ENCODE data around the gene TMEM150C.

TMEM150C gene

DNA sequence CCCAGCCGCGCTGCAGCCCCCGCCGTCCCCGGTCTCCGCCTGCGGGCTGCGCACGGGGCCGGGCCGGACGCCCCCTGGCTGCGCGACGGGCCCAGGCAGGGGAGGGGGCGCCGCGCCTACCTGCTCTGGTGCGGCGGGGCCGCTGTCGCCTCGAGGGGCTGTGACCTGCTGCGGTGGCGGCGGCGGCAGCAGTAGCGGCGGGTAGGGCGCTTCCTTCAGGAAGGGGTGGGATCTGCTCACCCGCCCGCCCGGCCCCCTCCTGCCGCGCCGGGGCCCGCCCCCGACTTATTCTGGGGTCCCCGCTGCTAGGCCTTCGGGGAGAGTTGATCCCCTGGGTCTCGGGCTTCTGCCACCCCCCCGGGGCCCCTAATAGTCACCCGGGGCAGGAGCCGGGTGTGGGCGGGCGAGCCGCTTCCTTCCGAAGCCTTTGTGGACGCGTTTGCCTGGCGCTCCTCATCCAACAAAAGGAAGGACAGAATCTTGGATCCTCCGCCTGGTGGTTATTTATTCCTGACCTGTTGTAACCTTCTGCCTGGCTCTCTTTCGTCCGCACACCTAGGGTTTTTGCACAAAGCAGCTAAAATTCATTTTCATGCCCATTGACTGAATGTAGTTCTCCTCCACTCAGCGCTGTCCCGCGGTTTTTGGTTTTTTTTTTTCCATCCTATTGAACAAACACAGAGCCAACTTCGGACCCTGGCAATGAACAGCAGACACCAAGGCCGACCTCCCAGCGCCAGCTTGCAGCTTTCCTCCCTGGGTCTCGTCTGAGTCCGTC is at the start of gene TMEM150C:
Gene TMEM150C (minus strand): TSS at position 203 of the 778 bp plus-strand sequence. CDS start 57,331 bp downstream, outside the sequence.
- no peak for DNase-seq (ENCODE audit: low read depth)

DNA sequence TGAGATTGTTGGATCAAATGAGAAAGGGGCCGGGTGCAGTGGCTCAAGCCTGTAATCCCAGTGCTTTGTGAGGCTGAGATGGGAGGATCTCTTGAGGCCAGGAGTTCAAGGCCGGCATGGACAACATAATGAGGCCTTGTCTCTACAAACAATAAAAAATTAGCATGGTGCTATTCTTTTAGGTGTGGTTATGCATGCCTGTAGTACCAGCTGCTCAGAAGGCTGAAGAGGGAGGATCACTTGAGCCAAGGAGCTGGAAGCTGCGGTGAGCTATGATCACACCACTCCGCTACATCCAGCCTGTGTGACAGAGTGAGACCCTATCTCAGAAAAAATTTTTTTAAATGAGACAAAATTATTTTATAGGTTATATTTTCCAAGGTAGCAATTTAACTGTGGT is 49.7 kb upstream of the TMEM150C start:
- DNase-seq (ENCODE audit: low read depth): no peak

DNA sequence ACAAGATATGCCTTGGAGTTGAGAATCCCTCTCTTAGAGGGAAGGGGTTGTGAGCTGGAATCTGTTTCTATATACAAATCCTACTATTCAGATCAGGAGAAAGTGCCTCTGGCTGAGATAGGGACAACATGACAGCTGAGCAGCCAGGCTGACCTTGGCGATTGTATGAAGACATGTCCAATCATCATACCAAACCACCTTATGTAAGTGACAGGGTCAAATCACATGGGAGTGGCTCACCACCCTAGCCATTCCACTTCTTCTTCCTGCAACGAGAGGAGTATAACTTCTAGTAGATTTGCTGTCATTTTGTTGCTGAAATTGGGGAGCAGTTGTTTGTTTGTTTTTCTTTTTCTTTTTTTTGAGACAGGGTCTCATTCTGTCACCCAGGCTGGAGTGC is 48.3 kb upstream of the TMEM150C start:
- DNase-seq (ENCODE audit: low read depth): no peak

DNA sequence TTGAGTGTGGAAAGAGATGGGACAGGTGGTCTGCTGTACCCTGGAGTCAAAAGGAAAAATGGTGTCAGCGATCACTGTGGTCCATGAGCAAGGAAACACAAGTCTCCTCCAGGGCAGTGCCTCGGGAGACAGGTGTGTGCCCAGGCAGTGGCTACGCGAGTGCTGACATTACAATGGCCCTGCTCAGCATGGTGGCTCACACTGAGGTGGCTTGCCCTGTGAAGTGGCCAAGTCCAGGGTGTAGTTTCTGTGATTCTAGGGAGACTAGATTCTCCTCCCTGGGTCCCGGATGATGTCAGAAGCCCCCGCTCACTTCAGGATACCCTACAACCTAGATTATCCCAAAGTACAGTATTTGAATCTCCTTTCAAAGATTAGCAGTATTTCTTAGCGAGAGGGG is 44.8 kb upstream of the TMEM150C start:
- DNase-seq (ENCODE audit: low read depth): no peak

DNA sequence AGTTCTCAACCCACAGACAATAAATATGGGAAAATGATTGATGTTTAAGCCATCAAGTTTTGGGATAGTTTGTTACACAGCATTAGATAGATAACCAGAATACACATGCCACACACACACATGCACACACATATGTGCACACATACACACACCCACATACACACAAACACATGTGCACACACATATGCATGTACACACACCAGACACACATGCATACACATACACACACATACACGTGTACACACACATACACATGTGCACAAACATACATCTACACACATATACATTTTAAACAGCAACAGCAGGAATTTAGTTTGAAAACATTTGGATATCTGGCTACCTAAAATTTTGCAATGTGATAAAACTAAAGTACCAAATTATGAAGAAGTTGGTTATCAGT is 42.7 kb upstream of the TMEM150C start:
- DNase-seq (ENCODE audit: low read depth): no peak

DNA sequence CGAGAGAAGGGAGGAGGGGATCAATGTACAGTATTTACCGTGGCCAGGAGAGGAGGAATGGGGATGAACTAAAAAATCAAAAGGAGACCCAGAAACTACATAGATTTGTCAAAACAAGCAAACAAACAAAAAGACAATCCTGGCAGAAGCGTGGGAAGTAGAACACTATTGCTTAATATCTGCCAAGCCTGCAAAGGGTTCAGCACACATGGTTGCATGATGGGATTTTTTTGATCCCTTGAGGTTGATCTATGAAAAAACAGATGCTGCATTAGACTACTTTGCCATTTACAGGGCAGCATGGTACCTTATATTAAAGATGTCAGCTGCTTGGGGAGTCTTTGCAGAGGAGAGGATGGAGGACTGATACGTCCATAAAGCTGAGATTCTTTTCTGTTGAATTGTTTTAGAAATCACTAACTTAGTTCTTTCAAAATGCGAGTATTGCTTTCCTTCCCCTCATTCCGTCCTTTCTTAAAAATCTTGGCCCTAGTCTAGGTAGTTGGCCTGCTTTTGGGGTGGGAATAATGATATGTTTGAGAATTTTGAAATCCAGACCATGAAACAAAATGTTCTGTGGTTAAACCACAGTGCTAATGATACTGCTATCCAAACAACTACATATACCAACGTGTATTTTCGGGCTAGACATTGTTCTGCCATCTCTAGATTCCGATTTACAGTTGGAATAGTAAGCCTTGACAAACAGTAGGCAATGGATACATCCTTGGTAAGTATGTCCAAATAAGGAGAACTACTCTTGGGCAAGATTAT is 39.6 kb upstream of the TMEM150C start:
- DNase-seq (ENCODE audit: low read depth): no peak

DNA sequence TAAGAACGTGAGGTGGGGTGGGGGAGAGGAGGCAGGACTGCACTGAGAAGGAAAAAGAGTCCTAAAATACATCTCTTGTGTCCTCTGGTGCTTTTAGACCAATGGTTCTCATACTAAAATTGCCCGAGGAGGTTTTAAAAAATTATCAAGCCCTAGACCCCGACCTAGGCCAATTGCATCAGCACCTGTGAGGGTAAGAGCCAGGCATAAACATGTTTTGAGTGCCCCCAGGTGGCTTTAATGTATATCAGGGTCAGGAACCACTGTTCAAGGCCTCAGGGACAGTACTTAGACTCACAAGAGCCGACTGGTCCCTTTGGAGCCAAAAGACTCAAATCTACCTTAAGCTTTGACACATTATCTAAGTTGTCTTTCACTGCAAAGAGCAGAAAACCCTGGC is 37.5 kb upstream of the TMEM150C start:
- no peak for DNase-seq (ENCODE audit: low read depth)

DNA sequence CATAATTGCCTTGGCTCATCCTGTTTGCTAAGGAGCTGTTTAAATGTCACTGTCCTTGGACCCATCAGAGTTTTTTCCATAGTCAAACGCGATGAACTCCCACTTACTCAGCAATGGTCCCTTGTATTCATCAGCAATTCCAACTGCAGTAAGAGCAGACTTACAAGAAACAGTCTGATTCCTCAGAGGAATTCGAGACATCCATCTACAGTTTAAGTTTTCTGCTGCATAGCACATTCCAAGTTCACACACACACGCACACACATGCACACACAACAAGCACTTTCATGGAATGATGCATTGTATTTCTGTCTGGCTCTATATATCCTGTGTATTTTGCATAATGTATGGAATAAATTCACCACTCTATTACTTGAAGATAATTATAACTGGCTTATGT is 32.7 kb upstream of the TMEM150C start:
- DNase-seq (ENCODE audit: low read depth): no peak

DNA sequence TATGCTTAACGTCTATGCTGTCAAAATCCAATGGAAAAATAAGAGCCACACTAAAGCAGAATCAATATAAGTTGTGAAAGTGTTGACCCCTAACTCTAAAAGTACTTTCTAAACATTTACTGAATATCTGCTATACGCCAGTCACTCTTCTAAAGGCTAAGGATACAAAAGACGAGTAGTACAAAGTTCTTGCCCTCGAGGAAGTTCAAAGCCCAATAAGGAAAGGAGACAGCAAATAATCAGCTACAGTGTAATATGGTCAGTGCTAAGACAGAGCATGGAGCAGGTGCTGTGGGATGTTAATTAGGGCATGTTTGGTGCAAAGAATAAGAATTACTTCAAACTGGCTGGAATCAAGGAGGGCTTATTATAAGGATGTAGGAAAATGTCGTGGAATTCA is 31.6 kb upstream of the TMEM150C start:
- DNase-seq (ENCODE audit: low read depth): no peak

DNA sequence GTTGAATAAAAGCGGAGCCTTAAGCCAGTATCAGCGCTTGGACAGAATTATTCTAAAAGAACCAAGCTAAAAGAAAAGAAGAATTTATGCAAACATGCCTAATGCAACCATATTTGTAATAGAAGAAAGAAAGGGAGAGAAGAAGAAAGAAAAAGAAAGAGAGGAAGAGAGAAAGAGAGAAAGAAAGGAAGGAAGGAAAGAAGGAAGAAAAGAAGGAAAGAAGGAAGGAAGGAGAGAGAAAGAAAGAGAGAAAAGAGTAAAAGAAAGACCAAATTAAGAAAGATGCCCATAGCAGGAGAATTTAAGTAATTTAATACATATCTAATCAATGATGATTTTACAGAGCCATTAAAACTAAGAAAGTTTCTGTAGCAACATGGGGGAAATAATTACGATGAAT is 30.9 kb upstream of the TMEM150C start:
- no peak for DNase-seq (ENCODE audit: low read depth)

DNA sequence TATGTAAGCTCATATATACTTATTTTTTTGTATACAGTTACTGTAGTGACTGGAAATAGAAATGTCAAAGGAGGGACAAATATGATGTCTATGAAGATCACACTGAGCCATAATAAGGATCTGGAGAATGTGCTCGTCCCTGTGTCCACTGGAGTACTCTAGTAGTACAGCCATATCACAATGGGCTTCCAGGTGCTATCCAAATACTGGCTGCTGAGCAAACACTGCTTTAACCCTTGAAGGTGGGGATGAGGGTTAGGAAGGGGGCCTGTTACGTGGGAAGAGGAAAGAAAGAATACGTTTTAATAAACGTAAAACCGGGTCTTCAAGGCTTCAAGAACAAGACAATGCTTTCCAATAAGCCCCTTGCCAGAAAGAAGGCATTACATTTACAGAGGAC is 29.8 kb upstream of the TMEM150C start:
- DNase-seq (ENCODE audit: low read depth): no peak

DNA sequence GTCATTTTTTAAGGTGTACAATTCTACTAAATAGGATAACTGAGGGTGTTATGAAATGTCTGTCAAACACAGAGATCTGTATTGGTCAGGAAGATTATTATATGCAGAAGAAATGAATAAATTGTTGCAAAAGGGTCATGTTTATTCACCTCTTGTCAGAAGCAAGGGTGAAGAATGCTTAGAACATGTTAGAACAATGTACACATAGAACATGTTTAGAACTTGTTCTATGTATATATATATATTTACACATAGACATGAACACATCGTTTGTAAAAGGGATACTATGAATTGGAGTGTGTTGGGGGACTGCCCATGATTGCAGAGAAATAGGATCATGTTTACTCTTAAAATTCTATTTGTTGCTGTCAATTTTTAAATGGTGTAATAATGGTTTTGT is 28.0 kb upstream of the TMEM150C start:
- no peak for DNase-seq (ENCODE audit: low read depth)

DNA sequence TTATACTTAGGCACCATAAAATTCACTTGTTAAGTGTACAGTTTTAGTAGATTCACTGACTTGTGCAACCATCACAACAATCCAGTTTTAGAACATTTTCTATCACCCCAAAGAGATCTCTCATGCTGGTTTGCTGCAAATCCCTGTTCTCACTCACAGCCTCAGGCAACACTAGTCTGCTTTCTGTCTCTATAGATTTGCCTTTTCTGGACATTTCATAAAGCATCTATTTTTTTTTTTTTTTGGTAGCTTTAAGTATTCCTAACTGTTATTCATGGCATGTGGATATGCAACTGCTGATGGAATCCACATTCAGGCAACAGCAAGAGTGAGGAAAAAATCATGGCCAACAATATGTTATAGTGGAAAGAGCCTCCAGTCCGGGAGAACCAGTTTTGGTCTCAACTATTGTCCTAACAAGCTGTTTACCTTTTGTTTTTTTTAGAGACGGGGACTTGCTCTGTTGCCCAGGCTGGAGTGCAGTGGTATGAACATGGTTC is 27.0 kb upstream of the TMEM150C start:
- DNase-seq (ENCODE audit: low read depth): no peak

DNA sequence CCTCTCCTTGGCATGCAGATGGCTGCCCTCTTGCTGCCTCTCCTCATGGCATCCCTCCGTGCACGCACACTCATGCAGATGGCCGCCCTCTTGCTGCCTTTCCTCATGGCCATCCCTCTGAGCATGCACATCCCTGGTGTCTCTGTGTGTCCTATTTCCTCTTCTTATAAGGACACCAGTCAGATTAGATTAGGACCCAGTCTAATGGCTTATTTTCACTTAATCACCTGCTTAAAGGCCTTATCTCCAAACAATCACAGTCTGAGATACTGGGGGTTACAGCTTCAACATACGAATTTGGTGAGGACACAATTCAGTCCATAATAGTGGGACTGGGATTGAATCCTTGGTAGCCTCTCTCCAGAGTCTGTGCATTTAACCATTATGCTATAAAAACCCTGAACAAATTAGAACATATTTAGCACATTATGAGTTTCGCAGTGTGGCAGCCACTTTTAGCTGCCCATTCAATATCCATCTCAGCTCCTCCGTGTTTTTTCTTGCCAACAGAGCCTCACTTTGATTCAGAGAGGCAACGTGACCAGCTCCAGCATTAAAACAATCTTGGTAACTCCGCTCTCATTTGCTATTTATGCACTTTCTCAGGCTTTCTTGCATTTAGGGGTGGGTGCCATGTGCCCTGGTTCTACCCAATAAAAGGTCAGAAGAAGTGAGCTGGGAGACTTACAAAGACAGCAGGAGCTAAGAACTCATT is 26.2 kb upstream of the TMEM150C start:
- DNase-seq (ENCODE audit: low read depth): no peak

DNA sequence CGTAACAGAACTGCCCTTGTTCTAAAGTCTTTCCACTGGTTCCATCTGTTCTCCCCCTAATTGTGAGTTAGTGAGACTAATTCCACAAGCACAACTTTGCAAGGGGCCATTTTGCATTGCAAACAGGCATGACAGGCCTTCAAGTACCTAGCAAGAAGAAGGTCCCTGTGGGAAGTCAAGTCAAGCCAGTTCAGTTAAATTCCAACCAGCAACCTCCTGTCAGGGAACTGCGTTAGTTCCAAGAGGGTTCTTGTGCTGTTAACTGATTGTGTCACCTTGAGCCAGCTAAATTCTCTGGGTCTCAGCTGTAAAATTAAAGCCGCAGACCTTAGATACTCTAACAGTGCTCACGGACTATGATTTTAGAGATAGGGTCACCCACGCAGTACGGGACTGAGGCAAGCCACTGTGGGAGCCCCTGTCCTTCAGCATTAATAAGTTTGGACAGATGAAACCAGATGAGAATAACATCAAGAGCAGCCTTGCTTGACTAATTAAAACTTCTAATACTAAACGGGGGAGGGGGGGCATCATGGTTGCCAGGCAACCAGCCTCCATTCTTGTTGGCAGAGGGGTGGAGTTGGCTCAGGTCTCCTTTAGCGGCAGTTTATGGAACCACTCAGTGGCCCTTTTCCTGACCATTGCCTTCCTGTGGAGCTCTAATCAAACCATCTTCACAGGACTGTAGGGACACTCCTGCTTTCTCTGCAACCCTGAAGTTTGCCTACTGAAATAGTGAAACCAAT is 24.1 kb upstream of the TMEM150C start:
- DNase-seq (ENCODE audit: low read depth): no peak

DNA sequence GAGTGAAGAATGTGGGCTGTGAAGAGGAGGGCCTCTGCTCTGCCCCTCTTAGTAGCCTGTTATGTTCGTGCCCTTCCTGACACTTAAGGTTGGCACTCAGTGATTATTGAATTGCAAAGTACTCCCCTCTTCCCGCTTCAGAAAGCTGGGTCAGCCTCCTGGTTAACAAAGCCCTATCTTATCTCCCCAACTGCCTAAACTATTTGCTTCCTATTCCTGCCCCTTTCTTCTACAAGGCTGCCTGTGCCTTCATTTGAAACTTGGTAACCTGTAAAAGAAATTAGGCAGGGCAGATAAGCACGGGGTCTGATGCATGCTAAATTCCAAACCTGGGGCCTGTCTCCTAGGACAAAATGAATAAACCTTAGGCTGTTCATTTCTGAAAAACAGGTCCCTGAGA is 23.1 kb upstream of the TMEM150C start:
- DNase-seq (ENCODE audit: low read depth): no peak

DNA sequence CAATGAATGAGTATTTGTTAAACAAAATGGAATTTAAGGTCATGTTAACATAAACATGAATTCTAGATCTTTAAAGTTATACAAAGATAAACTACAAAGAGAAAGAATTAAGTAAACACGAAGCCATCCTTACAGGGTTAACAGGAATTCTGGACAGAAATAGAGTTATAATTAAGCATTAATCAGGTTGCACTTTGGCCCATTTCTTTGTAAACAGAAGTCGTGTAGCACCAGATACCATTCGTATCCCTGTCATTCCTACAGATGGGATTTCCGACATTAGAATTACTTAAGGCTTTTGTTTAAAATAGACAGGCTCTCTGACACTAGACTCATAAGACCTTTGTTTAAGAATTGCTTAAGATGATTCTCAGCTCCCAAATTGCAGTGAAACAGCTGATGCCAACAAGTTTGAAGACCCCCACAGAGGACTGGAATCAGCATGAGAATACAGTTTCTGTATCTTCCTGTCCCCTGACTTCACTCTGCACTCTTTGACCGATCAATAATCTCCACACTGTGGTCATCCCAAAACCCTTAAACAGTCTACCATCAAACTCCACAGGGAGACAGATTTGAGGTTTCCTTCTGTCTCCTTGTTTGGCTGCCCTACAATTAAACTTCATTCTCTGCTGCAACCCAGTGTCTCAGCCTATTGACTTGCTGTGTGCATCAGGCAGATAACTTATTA is 22.3 kb upstream of the TMEM150C start:
- DNase-seq (ENCODE audit: low read depth): no peak

DNA sequence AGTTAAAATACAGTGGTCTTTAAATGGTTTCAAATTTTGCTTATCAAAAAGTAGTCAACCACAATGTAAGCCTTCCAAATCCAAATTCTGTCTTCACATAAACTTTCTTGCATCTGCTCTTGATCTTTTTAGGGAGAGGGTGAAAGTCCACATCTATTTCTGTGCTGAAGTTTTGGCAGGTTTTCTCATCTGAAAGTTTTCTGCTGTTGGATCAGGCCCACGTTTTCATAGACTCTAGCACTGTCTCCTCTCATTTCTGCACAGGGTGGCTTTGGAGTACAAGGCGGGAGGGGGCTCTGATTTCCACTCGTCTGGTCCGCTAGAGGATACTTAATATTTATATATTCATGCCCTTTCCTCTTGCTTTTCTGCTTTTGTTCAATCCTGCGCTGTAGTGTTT is 18.1 kb upstream of the TMEM150C start:
- no peak for DNase-seq (ENCODE audit: low read depth)

DNA sequence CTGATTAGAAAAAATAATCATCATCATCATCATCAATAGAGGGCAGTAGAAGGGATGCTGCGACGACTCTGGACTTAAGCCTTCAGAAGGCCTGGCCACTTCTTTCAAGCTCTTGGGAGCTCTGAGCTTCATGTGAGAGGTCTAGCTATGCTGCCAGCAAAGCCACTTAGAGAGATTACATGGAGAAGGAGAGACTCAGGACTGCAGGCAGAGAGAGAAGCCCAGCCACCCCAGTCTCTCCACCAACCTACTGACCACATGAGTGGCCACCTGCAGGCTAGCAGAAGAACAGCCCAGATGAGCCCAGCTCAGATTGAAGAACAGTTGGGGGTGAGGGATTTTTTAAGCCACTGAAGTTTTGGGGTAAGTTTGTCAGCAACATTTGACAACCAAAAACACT is 17.1 kb upstream of the TMEM150C start:
- no peak for DNase-seq (ENCODE audit: low read depth)

DNA sequence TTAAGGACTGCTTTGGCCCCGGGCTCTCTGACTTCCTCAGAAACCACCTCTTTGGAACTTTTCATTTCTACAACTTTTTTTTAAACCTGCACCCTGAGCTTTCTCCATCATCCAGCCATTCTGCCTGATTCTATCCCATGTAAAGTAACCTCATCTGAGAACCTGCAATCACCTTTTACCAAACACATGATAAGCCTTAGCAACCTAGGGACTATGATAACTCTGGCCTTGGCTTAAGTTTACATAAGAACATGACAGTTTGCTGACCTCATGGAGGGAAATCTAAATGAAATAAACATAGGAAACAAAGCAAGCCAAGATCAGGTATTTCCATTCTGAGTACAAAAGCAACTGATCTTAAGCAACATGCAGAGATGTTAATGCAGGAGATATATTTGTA is 15.7 kb upstream of the TMEM150C start:
- no peak for DNase-seq (ENCODE audit: low read depth)

DNA sequence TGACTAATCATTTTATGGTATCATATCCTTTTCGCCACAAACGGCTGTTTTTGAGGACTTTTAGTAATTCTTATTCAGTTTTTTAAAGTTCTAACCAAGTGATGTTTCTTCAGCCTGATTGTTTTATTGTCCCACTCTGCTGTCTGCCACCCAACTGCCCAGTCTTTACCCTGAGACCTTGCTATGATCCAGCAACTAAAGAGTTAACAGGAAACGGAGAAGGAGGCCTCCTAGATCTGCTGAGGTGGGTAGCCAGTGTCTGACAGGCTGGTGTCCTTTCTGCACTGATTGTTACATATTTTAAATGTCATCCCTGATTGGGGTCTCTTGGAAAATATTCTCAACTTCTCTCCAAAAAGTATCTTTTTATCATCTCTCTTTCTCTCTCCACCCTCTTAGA is 7.9 kb upstream of the TMEM150C start:
- DNase-seq (ENCODE audit: low read depth): no peak
